Measurements from ENCODE around the gene BAG5. TPM values are rescaled to one million over a fixed set of nuclear protein-coding genes. Genes with fewer than 3 reads are reported as not detected.

BAG5 gene
- total RNA-seq, 4 donors from 2014 or later = 29.2 to 51.2 (median 42.9) TPM

GRCh38 chr14:103520269-103520656 lies 42.2 kb downstream of the BAG5 start:
- DNase-seq (ENCODE audit: low spot score) = no peak
- no peak for TF ChIP-seq CTCF (IDR thresholded peaks at IDR 0.05)
- ATAC-seq (ENCODE audit: low FRiP score) = no peak

DNA sequence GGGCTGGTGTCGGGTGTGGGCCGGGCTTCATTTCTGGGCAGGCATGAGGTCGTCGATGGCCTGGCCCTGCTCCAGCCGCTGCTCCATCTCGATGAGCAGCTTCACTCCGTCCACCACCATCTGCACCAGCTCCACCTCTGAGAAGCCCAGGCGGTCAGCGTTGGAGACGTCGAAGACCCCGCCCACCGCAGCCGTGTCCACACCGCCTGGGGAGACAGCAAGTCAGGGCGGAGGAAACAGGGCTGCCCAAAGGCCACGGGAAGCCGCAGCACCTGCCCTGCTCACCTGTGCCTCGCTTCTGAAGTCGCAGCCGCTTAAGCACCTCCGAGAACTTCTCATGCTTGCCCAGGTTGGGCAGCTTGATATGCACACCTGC lies 42.6 kb downstream of the BAG5 start:
- no peak for ATAC-seq (ENCODE audit: low FRiP score)

DNA sequence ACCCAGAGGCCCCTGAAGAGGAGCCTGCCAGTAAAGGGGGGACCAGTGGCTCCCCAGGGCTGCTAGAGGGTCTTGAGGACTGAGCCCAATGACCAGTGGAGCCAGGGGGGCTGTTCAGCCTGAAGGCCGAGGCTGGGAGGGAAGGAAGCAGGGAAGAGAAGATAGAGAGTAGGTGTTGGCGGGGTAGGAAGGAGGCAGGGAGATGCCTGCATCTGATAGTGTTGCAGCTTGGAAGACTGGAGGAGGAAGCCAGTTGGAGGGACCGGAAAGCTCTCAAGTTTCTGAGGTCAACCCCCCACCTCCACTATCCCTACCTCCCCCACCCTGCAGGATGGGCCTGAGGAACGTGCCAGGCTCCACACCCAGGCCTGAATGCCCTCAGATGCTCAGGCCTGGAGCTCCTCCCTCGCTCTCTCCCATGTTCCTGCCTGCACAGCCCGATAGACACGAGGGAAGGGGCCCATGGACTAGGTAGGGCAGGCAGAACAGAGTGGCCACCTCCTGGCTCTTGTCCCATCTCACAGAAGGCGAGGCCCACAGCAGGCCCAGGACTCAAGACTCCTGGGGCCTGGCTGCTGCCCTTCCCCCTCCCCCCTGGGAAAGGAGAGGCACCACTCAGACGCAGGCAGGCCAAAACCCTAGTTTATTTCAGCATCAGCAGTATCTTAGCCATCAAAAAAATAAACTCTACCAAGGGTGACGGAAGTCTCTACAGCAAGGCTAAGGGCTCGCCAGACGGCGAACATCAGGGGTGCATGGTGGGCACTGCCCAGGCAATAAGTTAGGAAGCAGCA lies 43.2 kb downstream of the BAG5 start:
- no peak for TF ChIP-seq CTCF (IDR thresholded peaks at IDR 0.05)
- DNase-seq (ENCODE audit: low spot score) (no peak), ATAC-seq (ENCODE audit: low FRiP score) (no peak)

More for the DNA sequence above, 42.6 kb downstream of the BAG5 start:
- no peak for DNase-seq (ENCODE audit: low spot score)
- no peak for TF ChIP-seq CTCF (IDR thresholded peaks at IDR 0.05)

DNA sequence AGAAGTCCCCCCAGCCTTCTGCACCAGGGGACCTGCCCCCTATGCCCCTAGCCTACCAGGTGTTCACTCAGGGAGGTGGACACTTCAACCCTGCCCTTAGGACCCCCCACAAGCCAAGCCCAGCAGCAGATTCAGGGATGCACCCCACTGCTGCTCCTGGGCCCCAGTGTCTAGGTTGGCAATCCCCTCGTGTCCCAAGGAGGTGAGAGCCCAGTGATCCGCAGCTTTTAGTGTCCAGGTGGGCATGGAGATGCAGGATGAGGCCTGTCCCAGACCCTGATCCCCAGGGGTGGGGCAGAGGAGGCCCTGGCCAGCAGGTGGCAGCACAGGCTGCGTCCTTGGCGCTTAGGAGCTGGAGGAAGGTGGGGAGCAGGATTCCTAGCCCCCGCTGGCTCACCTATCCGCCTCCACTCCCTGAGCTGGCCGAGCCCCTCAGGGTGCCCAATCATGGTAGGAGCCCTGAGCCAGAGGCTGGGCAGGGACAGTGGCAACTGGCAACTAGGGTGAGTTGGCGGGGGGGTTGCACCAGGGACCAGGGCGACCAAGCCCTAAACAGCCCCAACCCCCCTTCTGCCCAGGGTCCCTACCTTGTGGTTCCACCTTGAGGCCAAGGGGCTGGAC lies 43.9 kb downstream of the BAG5 start:
- DNase-seq (ENCODE audit: low spot score) (no peak), ATAC-seq (ENCODE audit: low FRiP score) (no peak)
- TF ChIP-seq CTCF (IDR thresholded peaks at IDR 0.05) = no peak

- no peak for ATAC-seq (ENCODE audit: low FRiP score)
- TF ChIP-seq CTCF (IDR thresholded peaks at IDR 0.05) = no peak
- no peak for DNase-seq (ENCODE audit: low spot score)
These were observed 44.6 kb downstream of the BAG5 start for GRCh38 chr14:103517721-103518421.

GRCh38 chr14:103517174-103517566 lies 45.3 kb downstream of the BAG5 start:
- no peak for TF ChIP-seq CTCF (IDR thresholded peaks at IDR 0.05)
- DNase-seq (ENCODE audit: low spot score) (no peak), ATAC-seq (ENCODE audit: low FRiP score) (no peak)

All from omental fat pad (tissue), 4 donors.